ENCODE results near the gene ST3GAL4.

DNA sequence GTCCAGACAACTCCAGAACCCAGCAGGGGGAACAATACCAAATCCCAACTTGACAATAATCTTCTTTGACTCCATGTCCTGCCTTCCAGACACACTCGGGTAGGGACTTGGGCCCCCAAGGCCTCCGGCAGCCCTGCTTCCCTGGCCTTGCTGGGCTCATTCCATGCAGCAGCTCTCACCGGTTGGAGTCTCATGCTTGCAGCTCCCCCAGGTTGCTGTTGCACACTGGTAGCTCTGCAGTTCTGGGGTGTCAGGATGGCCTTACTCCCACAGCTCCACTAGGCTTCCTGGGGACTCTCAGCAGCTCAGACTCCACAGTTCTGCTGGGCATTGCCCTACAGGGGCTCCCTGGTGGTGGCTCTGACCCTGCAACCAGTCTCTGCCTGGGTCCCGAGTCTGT lies 42.8 kb downstream of the ST3GAL4 start:
- TF ChIP-seq, protein P1, sequence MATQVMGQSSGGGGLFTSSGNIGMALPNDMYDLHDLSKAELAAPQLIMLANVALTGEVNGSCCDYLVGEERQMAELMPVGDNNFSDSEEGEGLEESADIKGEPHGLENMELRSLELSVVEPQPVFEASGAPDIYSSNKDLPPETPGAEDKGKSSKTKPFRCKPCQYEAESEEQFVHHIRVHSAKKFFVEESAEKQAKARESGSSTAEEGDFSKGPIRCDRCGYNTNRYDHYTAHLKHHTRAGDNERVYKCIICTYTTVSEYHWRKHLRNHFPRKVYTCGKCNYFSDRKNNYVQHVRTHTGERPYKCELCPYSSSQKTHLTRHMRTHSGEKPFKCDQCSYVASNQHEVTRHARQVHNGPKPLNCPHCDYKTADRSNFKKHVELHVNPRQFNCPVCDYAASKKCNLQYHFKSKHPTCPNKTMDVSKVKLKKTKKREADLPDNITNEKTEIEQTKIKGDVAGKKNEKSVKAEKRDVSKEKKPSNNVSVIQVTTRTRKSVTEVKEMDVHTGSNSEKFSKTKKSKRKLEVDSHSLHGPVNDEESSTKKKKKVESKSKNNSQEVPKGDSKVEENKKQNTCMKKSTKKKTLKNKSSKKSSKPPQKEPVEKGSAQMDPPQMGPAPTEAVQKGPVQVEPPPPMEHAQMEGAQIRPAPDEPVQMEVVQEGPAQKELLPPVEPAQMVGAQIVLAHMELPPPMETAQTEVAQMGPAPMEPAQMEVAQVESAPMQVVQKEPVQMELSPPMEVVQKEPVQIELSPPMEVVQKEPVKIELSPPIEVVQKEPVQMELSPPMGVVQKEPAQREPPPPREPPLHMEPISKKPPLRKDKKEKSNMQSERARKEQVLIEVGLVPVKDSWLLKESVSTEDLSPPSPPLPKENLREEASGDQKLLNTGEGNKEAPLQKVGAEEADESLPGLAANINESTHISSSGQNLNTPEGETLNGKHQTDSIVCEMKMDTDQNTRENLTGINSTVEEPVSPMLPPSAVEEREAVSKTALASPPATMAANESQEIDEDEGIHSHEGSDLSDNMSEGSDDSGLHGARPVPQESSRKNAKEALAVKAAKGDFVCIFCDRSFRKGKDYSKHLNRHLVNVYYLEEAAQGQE (IDR thresholded peaks at IDR 0.05; ENCODE audit: low read depth, low read length): no peak
- TF ChIP-seq, protein P2, sequence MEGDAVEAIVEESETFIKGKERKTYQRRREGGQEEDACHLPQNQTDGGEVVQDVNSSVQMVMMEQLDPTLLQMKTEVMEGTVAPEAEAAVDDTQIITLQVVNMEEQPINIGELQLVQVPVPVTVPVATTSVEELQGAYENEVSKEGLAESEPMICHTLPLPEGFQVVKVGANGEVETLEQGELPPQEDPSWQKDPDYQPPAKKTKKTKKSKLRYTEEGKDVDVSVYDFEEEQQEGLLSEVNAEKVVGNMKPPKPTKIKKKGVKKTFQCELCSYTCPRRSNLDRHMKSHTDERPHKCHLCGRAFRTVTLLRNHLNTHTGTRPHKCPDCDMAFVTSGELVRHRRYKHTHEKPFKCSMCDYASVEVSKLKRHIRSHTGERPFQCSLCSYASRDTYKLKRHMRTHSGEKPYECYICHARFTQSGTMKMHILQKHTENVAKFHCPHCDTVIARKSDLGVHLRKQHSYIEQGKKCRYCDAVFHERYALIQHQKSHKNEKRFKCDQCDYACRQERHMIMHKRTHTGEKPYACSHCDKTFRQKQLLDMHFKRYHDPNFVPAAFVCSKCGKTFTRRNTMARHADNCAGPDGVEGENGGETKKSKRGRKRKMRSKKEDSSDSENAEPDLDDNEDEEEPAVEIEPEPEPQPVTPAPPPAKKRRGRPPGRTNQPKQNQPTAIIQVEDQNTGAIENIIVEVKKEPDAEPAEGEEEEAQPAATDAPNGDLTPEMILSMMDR (IDR thresholded peaks at IDR 0.05 in 2 of 3, conservative IDR thresholded peaks at IDR 0.05 in 1 of 3; ENCODE audit: control insufficient read depth in 2 of 3, extremely low read depth in 1 of 3, insufficient read depth in 1 of 3, low read depth in 3 of 3, low read length in 3 of 3): no peak
- TF ChIP-seq MEF2B (IDR thresholded peaks at IDR 0.05; ENCODE audit: partially characterized antibody, poor library complexity, severe bottlenecking): no peak
- TF ChIP-seq, protein P3, sequence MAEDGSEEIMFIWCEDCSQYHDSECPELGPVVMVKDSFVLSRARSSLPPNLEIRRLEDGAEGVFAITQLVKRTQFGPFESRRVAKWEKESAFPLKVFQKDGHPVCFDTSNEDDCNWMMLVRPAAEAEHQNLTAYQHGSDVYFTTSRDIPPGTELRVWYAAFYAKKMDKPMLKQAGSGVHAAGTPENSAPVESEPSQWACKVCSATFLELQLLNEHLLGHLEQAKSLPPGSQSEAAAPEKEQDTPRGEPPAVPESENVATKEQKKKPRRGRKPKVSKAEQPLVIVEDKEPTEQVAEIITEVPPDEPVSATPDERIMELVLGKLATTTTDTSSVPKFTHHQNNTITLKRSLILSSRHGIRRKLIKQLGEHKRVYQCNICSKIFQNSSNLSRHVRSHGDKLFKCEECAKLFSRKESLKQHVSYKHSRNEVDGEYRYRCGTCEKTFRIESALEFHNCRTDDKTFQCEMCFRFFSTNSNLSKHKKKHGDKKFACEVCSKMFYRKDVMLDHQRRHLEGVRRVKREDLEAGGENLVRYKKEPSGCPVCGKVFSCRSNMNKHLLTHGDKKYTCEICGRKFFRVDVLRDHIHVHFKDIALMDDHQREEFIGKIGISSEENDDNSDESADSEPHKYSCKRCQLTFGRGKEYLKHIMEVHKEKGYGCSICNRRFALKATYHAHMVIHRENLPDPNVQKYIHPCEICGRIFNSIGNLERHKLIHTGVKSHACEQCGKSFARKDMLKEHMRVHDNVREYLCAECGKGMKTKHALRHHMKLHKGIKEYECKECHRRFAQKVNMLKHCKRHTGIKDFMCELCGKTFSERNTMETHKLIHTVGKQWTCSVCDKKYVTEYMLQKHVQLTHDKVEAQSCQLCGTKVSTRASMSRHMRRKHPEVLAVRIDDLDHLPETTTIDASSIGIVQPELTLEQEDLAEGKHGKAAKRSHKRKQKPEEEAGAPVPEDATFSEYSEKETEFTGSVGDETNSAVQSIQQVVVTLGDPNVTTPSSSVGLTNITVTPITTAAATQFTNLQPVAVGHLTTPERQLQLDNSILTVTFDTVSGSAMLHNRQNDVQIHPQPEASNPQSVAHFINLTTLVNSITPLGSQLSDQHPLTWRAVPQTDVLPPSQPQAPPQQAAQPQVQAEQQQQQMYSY (CRISPR knock-in tag; IDR thresholded peaks at IDR 0.05): no peak
- TF ChIP-seq MEF2A (IDR thresholded peaks at IDR 0.05; ENCODE audit: insufficient read depth, low read depth, low read length): no peak
- TF ChIP-seq MYB (IDR thresholded peaks at IDR 0.05; ENCODE audit: borderline replicate concordance, low read depth, low read length): no peak
- TF ChIP-seq MXI1 (IDR thresholded peaks at IDR 0.05; ENCODE audit: low read depth, low read length): no peak
- TF ChIP-seq, protein P4, sequence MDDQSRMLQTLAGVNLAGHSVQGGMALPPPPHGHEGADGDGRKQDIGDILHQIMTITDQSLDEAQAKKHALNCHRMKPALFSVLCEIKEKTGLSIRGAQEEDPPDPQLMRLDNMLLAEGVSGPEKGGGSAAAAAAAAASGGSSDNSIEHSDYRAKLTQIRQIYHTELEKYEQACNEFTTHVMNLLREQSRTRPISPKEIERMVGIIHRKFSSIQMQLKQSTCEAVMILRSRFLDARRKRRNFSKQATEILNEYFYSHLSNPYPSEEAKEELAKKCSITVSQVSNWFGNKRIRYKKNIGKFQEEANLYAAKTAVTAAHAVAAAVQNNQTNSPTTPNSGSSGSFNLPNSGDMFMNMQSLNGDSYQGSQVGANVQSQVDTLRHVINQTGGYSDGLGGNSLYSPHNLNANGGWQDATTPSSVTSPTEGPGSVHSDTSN (IDR thresholded peaks at IDR 0.05; ENCODE audit: insufficient replicate concordance, low read depth, low read length): no peak
- no peak for TF ChIP-seq BHLHE40 (IDR thresholded peaks at IDR 0.05; ENCODE audit: borderline replicate concordance in 1 of 2, low read depth in 2 of 2, low read length in 1 of 2)
- TF ChIP-seq CBX5 (IDR thresholded peaks at IDR 0.05; ENCODE audit: low read depth): no peak
- TF ChIP-seq BRCA1 (IDR thresholded peaks at IDR 0.05; ENCODE audit: low read depth, low read length): no peak
- TF ChIP-seq POLR2A (IDR thresholded peaks at IDR 0.05; ENCODE audit: low read depth, low read length): no peak
- TF ChIP-seq, protein P5, sequence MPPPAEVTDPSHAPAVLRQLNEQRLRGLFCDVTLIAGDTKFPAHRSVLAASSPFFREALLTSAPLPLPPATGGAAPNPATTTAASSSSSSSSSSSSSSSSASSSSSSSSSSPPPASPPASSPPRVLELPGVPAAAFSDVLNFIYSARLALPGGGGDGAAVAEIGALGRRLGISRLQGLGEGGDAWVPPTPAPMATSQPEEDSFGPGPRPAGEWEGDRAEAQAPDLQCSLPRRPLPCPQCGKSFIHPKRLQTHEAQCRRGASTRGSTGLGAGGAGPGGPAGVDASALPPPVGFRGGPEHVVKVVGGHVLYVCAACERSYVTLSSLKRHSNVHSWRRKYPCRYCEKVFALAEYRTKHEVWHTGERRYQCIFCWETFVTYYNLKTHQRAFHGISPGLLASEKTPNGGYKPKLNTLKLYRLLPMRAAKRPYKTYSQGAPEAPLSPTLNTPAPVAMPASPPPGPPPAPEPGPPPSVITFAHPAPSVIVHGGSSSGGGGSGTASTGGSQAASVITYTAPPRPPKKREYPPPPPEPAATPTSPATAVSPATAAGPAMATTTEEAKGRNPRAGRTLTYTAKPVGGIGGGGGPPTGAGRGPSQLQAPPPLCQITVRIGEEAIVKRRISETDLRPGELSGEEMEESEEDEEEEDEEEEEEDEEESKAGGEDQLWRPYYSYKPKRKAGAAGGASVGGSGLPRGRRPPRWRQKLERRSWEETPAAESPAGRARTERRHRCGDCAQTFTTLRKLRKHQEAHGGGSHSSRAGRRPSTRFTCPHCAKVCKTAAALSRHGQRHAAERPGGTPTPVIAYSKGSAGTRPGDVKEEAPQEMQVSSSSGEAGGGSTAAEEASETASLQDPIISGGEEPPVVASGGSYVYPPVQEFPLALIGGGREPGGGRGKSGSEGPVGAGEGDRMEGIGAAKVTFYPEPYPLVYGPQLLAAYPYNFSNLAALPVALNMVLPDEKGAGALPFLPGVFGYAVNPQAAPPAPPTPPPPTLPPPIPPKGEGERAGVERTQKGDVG (CRISPR knock-in tag; IDR thresholded peaks at IDR 0.05): no peak

Data from GM12878 (cell line).